Activated CD4-positive, alpha-beta T cell treated with anti-CD3 and anti-CD28 coated beads for 36 hours (primary cell): ENCODE data around the gene ADARB2. TPM values are rescaled to one million over a fixed set of nuclear protein-coding genes. Genes with fewer than 3 reads are reported as not detected.
"Not testable (repeated sequence)": the region's sequence is repeated elsewhere in the genome, so short reads cannot be mapped to it uniquely, and the experiment has no call there.

Experiments used
- ATAC-seq: fragments of 200-7000 bp; cut with Tn5 transposase; one replicate; pipeline ENCODE4 v1.10.0; 2021; ENCODE audit warnings: mild to moderate bottlenecking, moderate library complexity
- CTCF ChIA-PET: fragments of 350-600 bp; sonication (Branson Sonifier 250); formaldehyde crosslinking; loops from one replicate; lab custom pipeline; 2021; ENCODE audit warnings: antibody characterized with exemption; lab: Charles Lee
- POLR2A ChIA-PET: fragments of 350-600 bp; sonication (Branson Sonifier 250); formaldehyde crosslinking; loops from one replicate; lab custom pipeline; 2021; ENCODE audit warnings: antibody characterized with exemption, inconsistent platforms; lab: Charles Lee
- DNase-seq: peaks from one replicate; pipeline ENCODE4 v3.0.0-alpha.2; 2020
- H3K27ac Mint-ChIP-seq: one replicate; pipeline ENCODE4 v1.8.0; 2021; ENCODE audit warnings: mixed read lengths
- H3K27me3 Mint-ChIP-seq: one replicate; pipeline ENCODE4 v1.8.0; 2021; ENCODE audit warnings: mixed read lengths
- H3K36me3 Mint-ChIP-seq: one replicate; pipeline ENCODE4 v1.8.0; 2021; ENCODE audit warnings: low read depth, mixed read lengths
- H3K4me1 Mint-ChIP-seq: one replicate; pipeline ENCODE4 v1.8.0; 2021; ENCODE audit warnings: mixed read lengths
- H3K4me3 Mint-ChIP-seq: one replicate; pipeline ENCODE4 v1.8.0; 2021; ENCODE audit warnings: mild to moderate bottlenecking, moderate library complexity, mixed read lengths
- H3K9me3 Mint-ChIP-seq: one replicate; pipeline ENCODE4 v1.8.0; 2021; ENCODE audit warnings: low read depth, mixed read lengths
- intact Hi-C, 2 experiments: fragments of 100-400 bp; cut with DNase I in 1 of 2; cut with micrococcal nuclease in 1 of 2; formaldehyde crosslinking; loops; one replicate each; pipeline versions ENCODE4 v1.14.2 to v1.15.1; 2022 to 2024; cut with DNase I, micrococcal nuclease
- total RNA-seq, 2 experiments: library from RNA; stranded (reverse); gene quantifications; one replicate each; pipeline ENCODE4 v1.2.3, GENCODE V29; 2021

The ADARB2 gene
- total RNA-seq, 2 experiments from 2014 or later = not detected

DNA sequence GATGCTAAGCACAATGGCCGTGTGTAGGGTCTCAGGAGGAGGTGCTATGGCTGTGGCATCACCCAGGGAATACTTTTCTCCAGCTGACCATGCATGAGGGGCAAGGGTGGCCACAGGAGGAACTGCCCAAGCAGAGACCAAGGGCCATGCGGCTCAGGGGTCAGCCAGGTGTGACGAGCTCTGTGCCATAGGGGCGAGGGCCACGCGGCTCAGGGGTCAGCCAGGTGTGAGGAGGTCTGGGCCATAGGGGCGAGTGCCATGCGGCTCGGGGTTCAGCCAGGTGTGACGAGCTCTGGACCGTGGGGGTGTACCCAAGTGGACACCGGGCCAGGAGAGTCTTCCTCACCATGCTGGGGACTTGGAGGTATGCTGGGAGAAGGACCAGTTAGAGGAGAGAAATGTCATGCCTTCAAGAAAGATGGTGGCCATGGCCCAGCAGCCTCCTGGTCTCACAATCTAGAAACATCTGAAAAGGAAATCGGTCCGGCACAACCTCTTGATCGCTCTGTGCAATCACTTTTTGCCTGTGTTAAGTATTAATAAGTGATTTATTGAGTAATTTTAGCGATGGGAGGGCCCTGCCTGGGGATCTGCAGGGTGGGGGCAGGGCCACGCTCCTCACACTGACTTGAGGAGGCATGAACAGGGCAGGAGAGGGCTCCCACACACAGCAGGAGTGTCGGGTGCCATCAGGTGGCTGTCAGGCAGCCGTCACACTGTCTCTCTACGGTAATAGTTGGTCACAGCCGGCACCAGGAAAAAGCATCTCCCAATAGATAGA, 265.0 kb downstream of the ADARB2 start:
- no peaks in the 10 kb centered on the region for H3K4me1 Mint-ChIP-seq
- intact Hi-C loops = no loop called here
- H3K4me3 Mint-ChIP-seq = no peak overlapping the region
- ATAC-seq (no peak), DNase-seq (no peak)
- H3K27me3 Mint-ChIP-seq = peaks cover 4% of the 10 kb centered on the region
- H3K36me3 Mint-ChIP-seq = no peaks in the 10 kb centered on the region
- CTCF ChIA-PET = no interaction called here
- no peaks in the 10 kb centered on the region for H3K9me3 Mint-ChIP-seq
- POLR2A ChIA-PET = no interaction called here
- no peak overlapping the region for H3K27ac Mint-ChIP-seq

DNA sequence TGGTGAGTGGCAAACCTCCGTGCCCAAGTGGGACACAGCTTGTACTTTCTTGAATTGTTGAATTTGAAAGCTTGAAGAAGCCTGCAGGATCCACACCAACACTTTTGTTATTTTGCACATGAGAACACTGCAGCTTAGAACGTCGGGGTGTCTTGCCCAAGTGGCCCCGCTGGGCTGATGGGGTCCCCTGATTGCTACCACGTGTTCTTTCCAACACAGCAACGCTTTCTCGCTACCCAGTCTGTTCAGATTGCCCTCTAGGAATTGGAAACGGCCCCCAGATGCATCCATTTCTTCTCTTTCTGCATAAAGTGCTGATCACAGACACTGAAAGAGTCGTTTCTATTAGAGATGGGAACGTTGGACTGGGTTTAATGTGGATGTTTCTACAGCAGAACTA, 268.5 kb downstream of the ADARB2 start:
- no peaks in the 10 kb centered on the region for H3K9me3 Mint-ChIP-seq
- H3K36me3 Mint-ChIP-seq = no peaks in the 10 kb centered on the region
- ChIA-PET POLR2A (no interaction called here), CTCF (interaction anchor here (0.6 to 0.8 kb wide), 2 partner anchors 18 to 22 kb away, joined by 4 read pairs; no protein-coding TSS in a partner anchor)
- no peak overlapping the region for H3K4me3 Mint-ChIP-seq
- no peaks in the 10 kb centered on the region for H3K4me1 Mint-ChIP-seq
- H3K27ac Mint-ChIP-seq = no peak overlapping the region
- ATAC-seq (no peak), DNase-seq (no peak)
- intact Hi-C loops = no loop called here
- peaks cover 3% of the 10 kb centered on the region for H3K27me3 Mint-ChIP-seq

DNA sequence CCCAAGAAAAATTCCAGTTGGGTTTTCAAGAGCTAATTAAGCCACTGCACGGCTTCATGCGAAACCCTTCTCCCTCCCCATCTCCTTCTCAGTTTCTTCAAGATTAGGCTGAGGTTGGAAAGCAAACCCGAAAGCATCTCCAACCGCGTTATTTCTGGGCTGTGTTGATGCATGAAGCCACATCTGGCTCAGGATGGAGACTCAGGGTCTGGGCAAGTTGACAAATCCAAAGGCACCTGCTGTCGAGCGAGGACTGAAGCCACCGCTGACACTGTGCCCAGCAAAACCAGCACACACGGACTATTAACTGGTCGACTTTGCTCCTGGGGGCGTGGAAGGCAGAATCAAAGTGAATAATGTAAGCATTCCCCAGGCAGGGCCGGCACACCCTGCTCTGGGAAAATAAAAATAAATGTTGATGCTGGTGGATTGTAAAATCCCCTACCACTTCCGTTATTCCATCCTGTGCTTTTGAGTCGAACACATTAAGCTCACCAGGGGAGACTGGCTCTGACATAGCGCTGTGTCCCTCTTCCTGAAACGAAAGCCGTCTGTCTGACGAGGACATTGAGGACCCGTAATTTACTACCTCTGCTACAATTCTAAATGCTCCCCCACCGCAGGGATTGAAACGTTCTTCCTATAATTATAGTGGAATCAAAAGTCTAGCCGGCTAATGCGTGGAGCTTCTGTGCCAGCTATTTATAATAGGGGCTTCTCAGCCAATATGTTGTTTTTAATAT, 269.8 kb downstream of the ADARB2 start:
- Mint-ChIP-seq H3K4me1 (no peaks in the 10 kb centered on the region), H3K27ac (no peak overlapping the region), H3K36me3 (no peaks in the 10 kb centered on the region), H3K9me3 (no peaks in the 10 kb centered on the region), H3K27me3 (peaks cover 7% of the 10 kb centered on the region), H3K4me3 (no peak overlapping the region)
- POLR2A ChIA-PET = no interaction called here
- intact Hi-C loops = no loop called here
- no peak for ATAC-seq
- DNase-seq = no peak
- CTCF ChIA-PET = no interaction called here

DNA sequence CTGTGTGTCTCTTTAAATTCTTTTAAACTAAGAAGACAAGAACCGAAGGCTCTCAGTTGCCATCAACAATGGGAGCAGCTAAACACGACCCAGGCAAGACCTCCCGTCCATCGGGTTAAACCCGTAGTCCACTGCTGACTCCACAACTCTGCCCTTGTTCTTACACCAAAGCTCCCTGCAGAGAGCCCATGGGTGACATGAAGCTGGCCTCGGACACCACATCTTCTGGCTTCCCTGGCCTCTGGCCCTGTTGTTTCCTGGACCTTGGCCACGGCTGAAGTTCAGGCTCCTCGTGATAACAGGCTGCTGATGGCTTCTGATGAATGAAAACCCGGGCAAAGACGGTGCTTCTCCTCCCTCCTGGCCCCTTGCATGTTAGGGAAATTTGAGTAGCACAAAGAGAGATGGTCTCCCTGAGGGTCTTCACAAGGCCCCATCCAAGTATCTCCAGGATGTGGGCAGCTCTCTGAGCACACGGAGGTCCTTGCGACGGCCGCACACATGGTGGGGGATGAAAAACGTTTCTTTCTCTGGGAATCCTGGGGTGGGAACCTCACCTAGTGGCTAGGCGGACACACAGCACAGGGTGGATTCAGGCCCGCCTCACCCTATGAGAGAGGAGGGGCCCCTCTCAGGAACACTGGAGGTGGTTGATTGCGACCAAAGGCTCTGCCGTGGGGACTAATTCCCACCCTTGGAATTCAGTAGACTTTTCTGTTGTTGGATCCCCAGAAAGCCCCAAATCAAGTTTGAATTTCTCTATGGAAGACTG, 271.1 kb downstream of the ADARB2 start:
- H3K27me3 Mint-ChIP-seq = peaks cover 9% of the 10 kb centered on the region
- no peak for ATAC-seq

DNA sequence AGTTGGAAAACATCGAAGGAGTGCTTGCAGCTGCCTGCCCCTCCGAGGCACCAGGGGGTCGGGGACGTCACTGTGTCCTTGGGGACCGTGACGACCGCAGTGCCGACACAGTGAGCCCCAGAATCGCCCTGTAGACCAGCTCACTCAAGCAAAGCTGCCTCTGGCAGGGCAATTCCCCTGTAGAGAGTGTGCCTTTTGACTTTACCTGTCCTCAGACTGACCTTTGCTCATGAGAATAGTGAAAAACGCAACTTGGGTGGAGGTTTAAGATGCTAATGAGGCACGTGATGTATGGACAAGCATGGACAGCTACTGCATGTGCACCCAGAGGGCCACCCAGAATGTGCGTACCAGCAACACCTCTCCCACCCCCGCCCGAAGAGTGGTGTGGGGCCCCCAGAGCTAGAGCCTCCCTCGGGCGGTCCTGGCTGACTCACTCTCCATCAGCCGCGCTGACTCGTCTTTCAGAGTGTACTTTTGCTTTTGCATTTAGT, 271.9 kb downstream of the ADARB2 start:
- Mint-ChIP-seq H3K9me3 (no peaks in the 10 kb centered on the region), H3K4me1 (no peaks in the 10 kb centered on the region), H3K27me3 (peaks cover 9% of the 10 kb centered on the region), H3K27ac (no peak overlapping the region), H3K4me3 (no peak overlapping the region), H3K36me3 (no peaks in the 10 kb centered on the region)
- CTCF ChIA-PET = interaction anchor here (0.6 kb wide), 2 partner anchors 18 to 44 kb away, joined by 3 read pairs; no protein-coding TSS in a partner anchor
- ATAC-seq = no peak
- intact Hi-C loops = no loop called here
- POLR2A ChIA-PET = no interaction called here
- DNase-seq = no peak

More for the DNA sequence above, 271.1 kb downstream of the ADARB2 start:
- H3K9me3 Mint-ChIP-seq = no peaks in the 10 kb centered on the region
- no peaks in the 10 kb centered on the region for H3K36me3 Mint-ChIP-seq
- H3K27ac Mint-ChIP-seq = no peak overlapping the region
- CTCF ChIA-PET = no interaction called here
- no peak overlapping the region for H3K4me3 Mint-ChIP-seq
- POLR2A ChIA-PET = no interaction called here
- intact Hi-C loops = no loop called here
- no peak for DNase-seq
- H3K4me1 Mint-ChIP-seq = no peaks in the 10 kb centered on the region

DNA sequence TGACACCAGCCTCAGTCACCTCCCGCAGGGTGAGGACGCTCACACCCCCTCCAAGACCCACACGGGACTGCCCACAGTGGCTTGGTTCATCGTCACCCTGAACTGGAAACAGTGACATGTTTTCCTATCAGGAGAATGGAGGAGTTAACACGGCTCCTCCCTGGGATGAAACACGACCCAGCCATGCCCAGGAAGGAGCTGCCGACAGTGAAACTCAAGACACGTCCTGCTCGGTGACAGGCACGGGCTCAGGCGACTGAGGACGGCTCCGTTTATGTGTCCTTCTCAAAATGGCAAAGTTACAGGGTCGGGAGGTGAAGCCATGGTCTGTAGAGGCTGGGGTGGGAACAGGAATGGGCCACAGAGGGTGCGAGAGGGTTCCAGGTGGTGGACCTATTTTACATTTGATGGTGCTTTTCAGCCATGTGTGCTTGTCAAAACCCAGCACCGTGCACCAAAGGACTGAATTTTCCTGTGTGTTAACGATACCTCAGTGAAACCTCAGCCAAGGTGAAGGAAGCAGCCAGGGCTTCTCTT, 272.4 kb downstream of the ADARB2 start:
- H3K36me3 Mint-ChIP-seq = no peaks in the 10 kb centered on the region
- no peaks in the 10 kb centered on the region for H3K9me3 Mint-ChIP-seq
- no peaks in the 10 kb centered on the region for H3K4me1 Mint-ChIP-seq
- CTCF ChIA-PET = interaction anchor here (0.6 kb wide), 2 partner anchors 18 to 44 kb away, joined by 3 read pairs; no protein-coding TSS in a partner anchor
- ATAC-seq = no peak
- POLR2A ChIA-PET = no interaction called here
- intact Hi-C loops = no loop called here
- H3K4me3 Mint-ChIP-seq = no peak overlapping the region
- no peak overlapping the region for H3K27ac Mint-ChIP-seq
- peaks cover 9% of the 10 kb centered on the region for H3K27me3 Mint-ChIP-seq
- no peak for DNase-seq

DNA sequence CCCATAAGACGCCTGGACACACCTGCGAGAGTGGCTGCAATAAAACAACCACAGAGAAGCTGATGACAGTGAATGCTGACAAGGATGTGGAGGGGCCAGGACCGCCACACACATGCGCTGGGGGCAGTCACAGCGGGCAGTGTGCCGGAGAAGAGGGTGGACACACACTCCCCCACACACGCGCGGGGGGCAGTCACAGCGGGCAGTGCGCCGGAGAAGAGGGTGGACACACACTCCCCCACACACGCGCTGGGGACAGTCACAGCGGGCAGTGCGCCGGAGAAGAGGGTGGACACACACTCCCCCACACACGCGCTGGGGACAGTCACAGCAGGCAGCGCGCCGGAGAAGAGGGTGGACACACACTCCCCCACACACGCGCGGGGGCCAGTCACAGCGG, 273.4 kb downstream of the ADARB2 start:
- DNase-seq, intact Hi-C loops, H3K4me1 Mint-ChIP-seq, H3K27ac Mint-ChIP-seq, CTCF ChIA-PET, POLR2A ChIA-PET, H3K9me3 Mint-ChIP-seq, ATAC-seq, H3K27me3 Mint-ChIP-seq, H3K4me3 Mint-ChIP-seq, H3K36me3 Mint-ChIP-seq: not testable (repeated sequence)

DNA sequence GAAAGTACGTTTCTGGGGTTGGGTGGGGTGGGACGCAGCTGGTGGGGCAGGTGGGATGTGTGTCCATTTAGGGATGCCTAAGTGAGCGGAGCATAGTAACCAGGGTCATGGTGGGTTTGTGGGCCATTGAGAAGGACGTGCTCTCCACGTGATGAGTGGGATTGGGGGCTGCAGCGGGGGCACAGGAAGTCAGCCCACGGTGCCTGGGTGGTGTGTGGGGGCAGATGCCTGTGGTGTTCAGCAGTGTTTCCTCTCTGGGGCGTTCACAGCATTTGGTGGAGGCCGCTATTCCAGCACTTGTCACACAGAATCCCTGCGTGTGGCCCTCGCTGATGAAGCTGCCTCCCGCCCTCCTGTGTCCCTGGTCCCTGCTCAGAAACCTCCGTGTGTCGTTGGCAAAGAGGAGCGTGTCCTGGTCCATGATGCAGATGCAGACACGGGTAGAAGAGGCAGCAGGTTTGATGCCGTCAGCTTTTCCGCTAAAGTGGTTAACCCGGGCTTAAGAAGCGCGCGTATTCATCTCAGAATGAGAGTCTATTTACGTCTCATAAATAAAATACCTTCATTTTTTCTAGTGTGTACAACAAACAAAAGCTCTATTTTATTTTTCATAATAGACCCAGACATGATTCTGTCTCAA, 274.2 kb downstream of the ADARB2 start:
- peaks cover 9% of the 10 kb centered on the region for H3K27me3 Mint-ChIP-seq
- no peak for ATAC-seq
- intact Hi-C loops = no loop called here
- POLR2A ChIA-PET = no interaction called here
- H3K9me3 Mint-ChIP-seq = no peaks in the 10 kb centered on the region
- DNase-seq = no peak
- H3K27ac Mint-ChIP-seq = no peak overlapping the region
- H3K4me3 Mint-ChIP-seq = no peak overlapping the region
- no peaks in the 10 kb centered on the region for H3K4me1 Mint-ChIP-seq
- H3K36me3 Mint-ChIP-seq = no peaks in the 10 kb centered on the region
- CTCF ChIA-PET = no interaction called here

DNA sequence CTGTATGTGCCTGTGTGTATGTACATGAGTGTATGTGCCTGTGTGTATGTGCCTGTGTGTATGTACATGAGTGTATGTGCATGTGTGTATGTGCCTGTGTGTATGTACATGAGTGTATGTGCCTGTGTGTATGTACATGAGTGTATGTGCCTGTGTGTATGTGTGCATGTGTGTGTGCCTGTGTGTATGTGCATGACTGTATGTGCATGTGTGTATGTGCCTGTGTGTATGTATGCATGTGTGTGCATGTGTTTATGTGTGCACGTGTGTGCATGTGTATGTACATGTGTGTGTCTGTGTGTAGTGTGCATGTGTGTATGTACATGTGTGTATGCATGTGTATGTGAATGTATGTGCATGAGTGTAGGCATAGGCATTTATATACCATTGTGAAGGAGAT, 274.8 kb downstream of the ADARB2 start:
- no peak overlapping the region for H3K27ac Mint-ChIP-seq
- no peaks in the 10 kb centered on the region for H3K9me3 Mint-ChIP-seq
- ChIA-PET POLR2A (no interaction called here), CTCF (no interaction called here)
- H3K4me3 Mint-ChIP-seq = no peak overlapping the region
- no peaks in the 10 kb centered on the region for H3K36me3 Mint-ChIP-seq
- DNase-seq = no peak
- H3K27me3 Mint-ChIP-seq = peaks cover 14% of the 10 kb centered on the region
- no peak for ATAC-seq
- intact Hi-C loops = no loop called here
- H3K4me1 Mint-ChIP-seq = no peaks in the 10 kb centered on the region

DNA sequence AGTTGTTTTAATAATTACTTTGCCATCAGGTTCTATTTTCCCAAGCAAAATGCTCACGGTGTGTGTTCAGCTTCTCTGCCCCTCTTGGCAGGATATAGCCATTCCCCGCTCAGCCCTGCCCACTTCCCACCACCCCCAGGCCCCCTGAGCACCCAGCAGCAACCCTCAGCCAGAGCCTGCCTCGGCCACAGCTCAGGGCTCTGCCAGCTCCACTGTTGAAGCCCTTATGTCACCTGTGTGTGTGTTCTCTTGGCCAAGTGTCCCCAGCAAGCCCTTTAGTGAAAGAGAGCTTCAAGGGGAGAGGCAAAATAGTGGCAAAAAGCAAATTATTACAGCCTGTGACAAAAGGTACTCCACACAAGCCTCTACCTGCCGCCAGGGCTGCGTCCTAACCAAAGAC, 275.3 kb downstream of the ADARB2 start:
- peaks cover 16% of the 10 kb centered on the region for H3K27me3 Mint-ChIP-seq
- DNase-seq = no peak
- no peak for ATAC-seq
- CTCF ChIA-PET = no interaction called here
- no peaks in the 10 kb centered on the region for H3K4me1 Mint-ChIP-seq
- no peak overlapping the region for H3K4me3 Mint-ChIP-seq
- intact Hi-C loops = no loop called here
- H3K36me3 Mint-ChIP-seq = no peaks in the 10 kb centered on the region
- H3K27ac Mint-ChIP-seq = no peak overlapping the region
- POLR2A ChIA-PET = no interaction called here
- H3K9me3 Mint-ChIP-seq = no peaks in the 10 kb centered on the region

DNA sequence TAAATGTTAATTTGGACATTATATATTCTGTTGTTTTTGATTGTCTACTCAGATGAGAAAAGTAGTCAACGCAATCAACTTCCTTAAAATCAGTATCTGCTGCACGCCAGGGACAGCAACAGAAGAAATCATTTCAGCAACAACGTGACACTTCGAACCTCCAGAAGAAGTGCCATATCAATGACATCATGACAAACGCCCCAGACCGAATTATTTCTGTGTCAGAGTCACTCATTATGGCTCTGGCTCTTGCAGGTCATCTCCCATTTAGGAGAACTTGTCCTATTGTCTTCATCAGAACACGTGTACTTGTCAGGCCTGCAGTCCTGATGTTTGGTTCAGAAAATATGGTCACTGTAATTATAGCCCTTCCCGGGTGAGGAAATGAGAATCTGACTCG, 276.3 kb downstream of the ADARB2 start:
- ChIA-PET CTCF (no interaction called here), POLR2A (no interaction called here)
- intact Hi-C loops = no loop called here
- H3K4me1 Mint-ChIP-seq = no peaks in the 10 kb centered on the region
- H3K27ac Mint-ChIP-seq = no peak overlapping the region
- ATAC-seq (no peak), DNase-seq (no peak)
- no peaks in the 10 kb centered on the region for H3K9me3 Mint-ChIP-seq
- no peak overlapping the region for H3K4me3 Mint-ChIP-seq
- no peaks in the 10 kb centered on the region for H3K36me3 Mint-ChIP-seq
- peaks cover 16% of the 10 kb centered on the region for H3K27me3 Mint-ChIP-seq
